Islet precursor cell (in vitro differentiated cells): Measurements from ENCODE around the gene DNAJC15.

Experiments used
- DNase-seq: peaks from one replicate; pipeline ENCODE4 v3.0.0-alpha.2; 2018

Gene DNAJC15

DNA sequence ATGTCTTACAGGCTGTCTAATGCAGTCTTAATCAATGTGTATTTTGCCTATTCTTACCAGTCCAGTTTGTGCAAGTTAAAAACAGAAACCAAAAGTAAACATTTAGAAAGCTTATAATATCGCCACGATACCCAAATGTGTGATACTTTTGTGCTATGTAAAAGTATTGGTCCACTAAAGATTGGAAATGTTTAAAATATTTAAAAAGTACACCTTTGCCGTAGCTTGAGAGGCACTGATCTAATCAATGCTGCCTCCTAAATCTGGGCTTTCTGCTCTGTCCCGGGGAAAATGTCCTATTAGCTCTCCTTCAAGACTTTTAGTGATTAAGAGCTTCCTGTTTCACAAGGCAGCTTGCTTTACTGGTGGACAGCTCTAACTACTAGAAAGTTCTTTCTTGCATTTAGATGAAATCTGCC lies 64.7 kb downstream of the DNAJC15 start:
- no peak for DNase-seq

DNA sequence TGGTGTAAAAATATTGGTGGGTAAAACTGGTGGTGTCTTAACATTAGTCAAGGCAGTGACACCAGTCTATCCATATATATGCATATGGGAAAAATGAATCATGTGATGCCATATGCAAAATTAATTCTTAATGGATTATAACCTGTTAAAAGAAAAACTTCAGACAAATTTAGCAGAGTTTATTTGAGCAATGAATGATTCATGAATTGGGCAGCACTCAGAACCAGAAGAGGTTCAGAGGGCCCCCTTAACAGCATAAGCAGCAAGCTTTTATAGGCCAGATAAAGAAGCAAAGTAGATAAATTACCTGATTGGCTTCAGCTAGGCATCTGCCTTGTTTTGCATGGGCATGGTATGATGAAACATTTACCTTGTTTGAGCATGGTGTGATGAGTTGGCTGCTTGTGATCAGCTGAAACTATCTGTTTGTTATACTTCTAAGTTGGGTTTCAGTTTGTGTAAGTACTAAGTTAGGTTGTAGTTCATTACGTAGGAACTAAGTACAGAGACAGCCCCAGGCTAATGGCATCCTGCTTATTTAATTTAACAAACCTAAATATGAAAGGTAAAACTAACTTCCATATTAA lies 66.6 kb downstream of the DNAJC15 start:
- no peak for DNase-seq

DNA sequence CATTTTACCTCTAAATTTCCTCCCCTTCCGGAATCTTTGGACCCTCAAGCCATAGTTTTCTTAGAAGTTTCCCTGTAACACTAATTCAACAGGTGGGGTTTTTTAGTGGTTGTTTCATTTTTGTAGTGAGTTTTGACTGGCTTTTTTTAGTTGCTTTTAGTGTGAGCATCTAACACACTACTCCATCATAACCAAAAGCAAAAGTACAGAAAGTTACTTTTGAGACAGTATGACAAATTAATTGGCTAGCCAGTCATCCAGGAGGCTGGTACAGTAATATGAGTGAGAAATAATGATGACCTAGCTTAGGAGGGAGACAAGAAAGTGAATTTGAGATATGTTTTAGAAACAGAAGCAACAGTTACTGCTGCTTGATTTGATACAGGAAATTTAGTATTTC lies 71.5 kb downstream of the DNAJC15 start:
- no peak for DNase-seq

- DNase-seq = no peak
Observed at GRCh38 chr13:43095771-43096719, 72.7 kb downstream of the DNAJC15 start.

DNA sequence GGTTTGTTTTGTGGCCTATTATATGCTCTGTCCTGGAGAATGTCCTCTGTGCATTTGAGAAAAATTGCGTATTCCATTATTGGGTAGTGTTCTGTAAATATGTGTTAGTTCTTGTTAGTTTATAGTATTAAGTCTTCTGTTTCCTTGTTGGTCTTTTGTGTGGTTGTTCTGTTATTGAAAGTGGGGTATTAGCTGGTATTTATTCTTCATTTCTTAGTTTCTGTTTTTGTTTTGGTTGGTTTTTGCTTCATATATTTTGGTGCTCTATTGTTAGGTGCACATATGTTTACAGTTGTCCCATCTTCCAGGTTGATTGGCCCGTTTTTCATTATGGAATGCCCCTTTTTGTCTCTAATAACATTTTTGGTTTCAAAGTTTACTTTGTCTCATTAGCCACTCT lies 77.3 kb downstream of the DNAJC15 start:
- no peak for DNase-seq

- DNase-seq = no peak
Observed at GRCh38 chr13:43102304-43102703, 78.9 kb downstream of the DNAJC15 start.

DNA sequence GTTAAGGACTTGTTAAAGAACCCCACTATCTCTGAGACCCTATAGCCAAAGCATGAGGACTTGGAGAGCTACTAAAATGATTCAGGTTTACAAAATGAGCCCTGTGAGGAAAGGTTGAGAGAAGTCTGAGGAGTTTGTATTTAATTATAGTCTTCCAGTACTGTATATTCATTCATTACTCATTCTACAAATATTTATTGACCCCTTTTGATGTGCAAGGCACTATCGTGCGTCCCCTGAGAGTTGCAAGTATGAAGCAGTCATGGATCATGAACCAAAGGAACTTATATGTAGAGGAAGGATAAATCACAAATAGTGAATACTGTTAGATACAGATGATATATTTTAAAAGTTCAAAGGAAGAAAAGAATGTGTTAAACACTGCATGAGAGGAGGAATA lies 84.4 kb downstream of the DNAJC15 start:
- DNase-seq = no peak

DNA sequence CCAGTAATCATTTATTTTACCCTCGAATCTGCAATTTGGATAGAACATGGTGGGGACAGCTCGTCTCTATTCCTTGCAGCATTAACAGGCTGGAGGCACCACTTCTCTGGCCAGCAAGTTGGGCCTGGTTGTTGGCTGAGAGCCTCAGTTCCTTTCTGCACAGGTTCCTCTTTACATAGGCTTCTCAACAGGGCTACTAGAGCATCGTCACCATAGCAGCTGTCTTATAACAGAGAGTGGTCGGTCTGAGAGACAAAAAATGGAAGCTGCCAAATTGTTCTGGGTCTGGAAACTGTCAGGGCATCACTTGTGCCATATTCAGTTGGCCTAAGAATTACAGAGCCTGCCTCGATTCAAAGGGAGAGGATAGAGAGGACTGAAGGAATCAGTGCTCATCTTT lies 86.7 kb downstream of the DNAJC15 start:
- DNase-seq = no peak

GRCh38 chr13:43110658-43111057 lies 87.3 kb downstream of the DNAJC15 start:
- no peak for DNase-seq

GRCh38 chr13:43111559-43112400 lies 88.4 kb downstream of the DNAJC15 start:
- DNase-seq = no peak

DNA sequence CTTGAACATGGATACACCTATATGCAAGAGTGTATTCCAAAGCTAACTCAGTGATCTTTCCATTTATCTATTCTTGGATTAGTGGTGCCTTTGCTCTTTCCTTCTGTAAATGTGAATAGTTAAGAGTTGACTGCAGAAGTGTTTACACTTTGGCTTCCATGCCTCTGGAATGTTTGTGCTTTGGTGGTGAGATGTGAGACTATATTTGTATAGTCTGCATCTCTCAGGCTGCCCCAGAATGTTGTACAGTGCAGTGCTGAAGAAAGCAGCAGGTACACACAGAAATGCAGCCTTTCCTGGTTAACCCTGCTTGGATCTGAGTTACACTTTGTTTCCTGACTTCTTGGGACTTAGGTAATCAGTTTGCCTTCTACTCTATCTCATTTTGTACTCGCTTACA lies 90.2 kb downstream of the DNAJC15 start:
- no peak for DNase-seq

DNA sequence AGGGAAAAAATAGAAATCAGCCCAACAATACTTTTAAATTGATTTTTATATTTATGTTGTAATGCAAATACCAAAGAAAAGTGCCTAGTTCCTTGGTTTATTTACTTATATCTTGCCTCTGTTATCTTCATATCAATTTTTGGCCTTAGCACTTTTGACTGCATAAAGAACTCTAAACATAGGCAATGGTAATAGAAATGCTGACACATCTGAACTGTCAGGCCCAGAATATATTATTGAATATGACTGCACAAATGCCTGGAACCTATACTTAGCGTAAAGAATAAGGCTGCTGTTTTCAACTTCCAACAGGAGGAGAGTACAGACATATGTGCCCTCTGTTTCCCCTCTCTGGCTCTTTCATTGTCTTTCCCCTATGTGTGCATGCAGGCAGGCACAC lies 91.1 kb downstream of the DNAJC15 start:
- no peak for DNase-seq

GRCh38 chr13:43115141-43115540 lies 91.8 kb downstream of the DNAJC15 start:
- no peak for DNase-seq

- DNase-seq = no peak
Observed at GRCh38 chr13:43116242-43116641, 92.9 kb downstream of the DNAJC15 start.

- no peak for DNase-seq
Observed at GRCh38 chr13:43118521-43118920, 95.1 kb downstream of the DNAJC15 start.

GRCh38 chr13:43119206-43119605 lies 95.8 kb downstream of the DNAJC15 start:
- DNase-seq = peak; percentile 69

DNA sequence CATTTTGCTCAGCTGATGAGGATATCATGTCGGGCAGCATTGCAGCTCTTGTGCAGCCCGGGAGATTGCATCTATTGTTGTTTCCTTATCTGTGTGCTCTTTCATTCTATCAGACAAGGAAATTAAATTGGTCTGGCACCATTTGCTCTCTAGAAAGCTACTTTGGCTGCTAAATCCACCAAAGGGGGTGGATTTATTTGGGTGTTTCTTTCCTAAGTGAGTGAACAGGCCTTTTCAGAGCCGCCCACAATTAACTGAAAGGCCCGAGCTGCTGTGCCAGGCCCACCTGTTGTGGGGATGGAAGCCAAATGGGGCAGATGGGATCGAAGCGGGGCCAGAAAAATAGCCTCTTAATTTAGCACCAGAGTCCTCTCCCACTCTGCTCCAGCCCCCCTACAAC lies 99.4 kb downstream of the DNAJC15 start:
- no peak for DNase-seq

DNA sequence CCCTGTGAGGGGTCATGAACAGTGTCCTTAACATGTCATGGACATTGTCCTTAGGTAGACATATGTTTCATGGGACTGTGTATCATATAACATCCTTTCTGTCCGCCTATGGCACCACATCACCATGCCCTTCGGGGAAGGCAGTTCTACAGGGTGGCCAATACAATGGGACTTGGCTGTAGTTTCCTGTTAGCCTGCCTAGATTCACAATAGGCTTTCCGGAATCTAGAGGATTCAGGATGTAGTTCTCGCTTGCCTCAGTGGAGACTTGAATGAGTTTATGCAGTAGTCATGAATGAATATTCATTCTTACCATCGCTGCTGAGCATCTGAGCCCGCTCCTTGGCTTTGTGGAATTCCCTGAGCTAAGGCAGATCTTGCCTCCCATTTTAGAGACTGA lies 100.5 kb downstream of the DNAJC15 start:
- no peak for DNase-seq

DNA sequence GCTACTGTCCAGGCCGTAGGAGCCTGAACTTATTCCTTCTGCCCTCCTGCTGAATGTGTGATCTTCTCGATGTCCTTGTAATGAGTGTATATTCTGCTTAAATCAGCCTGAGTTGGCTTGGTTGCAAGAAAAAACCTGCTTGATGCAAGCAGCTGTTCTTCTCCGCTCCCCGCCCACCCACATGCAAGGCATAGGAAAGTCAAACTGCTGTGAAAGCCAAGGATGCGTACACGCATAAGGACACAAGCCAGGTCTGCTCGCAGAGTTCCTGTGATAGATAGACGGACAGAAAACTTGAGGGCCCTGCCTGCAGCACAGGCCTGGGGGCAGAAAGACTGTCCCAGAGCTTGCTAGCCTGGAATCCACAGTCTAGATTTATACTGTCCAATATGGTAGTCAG lies 101.1 kb downstream of the DNAJC15 start:
- no peak for DNase-seq

DNA sequence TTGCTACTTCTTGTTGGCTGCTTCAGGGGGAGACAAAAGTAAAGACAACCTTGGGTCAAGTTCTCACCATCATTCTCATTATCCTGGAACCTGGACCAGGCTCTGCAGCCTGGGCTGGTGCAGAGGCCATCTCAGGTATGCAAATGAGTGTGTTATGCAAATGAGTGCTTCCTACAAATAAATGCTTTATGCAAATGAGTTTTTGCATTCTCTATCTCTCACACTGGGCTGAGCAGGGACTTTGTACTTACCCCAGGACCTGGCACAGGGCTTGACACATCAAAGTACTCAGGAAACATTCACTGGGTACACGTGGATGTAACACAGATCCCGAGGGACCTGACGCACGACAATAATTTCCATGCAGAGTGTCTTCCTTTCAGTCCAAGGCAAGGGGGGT lies 103.0 kb downstream of the DNAJC15 start:
- DNase-seq = no peak

DNA sequence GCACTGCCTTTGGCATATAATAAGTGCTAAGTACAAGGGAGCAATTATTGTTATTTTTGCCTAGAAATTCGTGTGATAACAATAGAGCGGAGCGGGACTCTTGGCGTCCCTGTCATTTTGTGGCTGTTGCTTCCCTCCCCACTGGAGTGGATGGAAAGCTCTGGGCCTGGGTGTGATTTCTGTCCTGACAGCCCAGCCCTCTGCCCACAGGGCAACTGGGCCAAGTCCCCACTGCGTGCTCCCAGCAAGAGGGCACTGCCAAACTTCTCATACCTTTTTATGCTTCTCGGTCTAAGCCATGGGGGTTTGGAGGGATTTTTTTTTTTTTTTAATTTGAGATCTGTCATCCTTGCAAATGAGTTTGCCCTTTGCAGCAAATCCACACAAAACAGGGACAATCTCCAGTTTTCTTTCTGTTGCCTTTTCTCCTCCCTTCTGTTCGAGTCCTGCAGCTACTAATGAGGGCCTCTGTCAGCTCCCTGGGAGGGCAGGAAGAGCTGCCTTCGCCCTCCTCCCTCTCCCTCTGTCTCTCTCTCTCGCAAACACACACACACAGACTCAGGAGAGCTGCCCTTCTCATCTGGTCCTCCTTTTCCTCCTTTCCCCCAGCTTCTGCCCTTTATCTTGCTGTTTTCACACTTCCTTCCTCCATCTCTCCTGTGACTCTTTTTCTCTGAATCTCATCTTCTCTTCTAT lies 103.9 kb downstream of the DNAJC15 start:
- DNase-seq = peak; percentile 70

DNA sequence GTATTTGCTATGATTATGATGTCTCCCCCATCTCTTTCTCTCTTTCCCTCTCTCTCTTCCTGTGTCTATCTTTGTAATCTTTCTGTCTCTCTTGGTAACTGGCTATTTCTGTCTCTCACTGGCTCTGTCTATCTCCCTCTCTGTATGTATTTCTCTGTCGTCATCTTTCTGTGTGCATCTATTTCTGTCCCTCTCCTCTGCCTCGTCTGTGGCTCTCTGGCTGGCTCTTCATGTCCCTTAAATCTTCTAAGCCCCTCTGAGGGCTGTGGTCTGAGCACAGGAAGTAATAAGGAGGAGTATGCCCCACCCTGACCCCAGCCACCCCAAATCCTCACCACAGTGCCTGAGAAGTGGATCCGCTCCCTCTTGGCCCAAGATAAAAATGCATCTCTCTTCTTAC lies 104.4 kb downstream of the DNAJC15 start:
- peak; percentile 41 for DNase-seq

DNA sequence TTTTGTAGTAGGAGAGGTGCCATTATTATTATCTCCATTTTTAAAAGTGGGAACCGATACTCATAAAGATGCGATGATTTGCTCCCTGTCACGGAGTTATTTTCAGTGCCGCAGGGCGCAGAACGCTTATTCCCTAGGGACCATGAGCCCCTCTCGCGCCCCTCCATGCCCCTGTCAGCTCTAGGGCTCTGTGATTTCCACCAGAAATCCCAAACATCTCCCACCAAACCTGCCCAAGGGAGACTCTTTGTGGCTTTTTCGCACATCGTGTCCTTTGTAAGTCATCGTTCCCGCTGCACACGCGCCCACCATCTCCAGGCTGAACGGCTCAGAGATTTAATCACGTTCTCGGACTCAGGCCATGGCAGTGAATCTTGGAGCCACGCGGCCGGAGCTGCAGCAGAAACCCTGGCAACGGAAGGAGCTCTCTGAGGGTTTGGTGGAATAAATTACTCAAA lies 105.1 kb downstream of the DNAJC15 start:
- peak; percentile 29 for DNase-seq
